ENCODE data around the gene TRIM9. TPM values are rescaled to one million over a fixed set of nuclear protein-coding genes. Genes with fewer than 3 reads are reported as not detected.

TRIM9 gene
- total RNA-seq, 2 donors from 2014 or later, result 1.2 to 1.3 TPM

GRCh38 chr14:51107801-51108200, 12.9 kb upstream of the TRIM9 start:
- H3K4me1 Mint-ChIP-seq, result no peaks in the 10 kb centered on the region
- H3K4me3 Mint-ChIP-seq, result no peak overlapping the region
- H3K27ac Mint-ChIP-seq, result no peak overlapping the region
- no peak for ATAC-seq (replicated peaks)
- H3K9me3 Mint-ChIP-seq, result no peaks in the 10 kb centered on the region
- peaks cover 24% of the 10 kb centered on the region for H3K27me3 Mint-ChIP-seq
- H3K36me3 Mint-ChIP-seq (ENCODE audit: low read depth), result no peaks in the 10 kb centered on the region

- Mint-ChIP-seq H3K4me3 (no peak overlapping the region), H3K27me3 (peaks cover 25% of the 10 kb centered on the region), H3K9me3 (no peaks in the 10 kb centered on the region), H3K36me3 (ENCODE audit: low read depth) (no peaks in the 10 kb centered on the region), H3K27ac (no peak overlapping the region), H3K4me1 (no peaks in the 10 kb centered on the region)
- ATAC-seq (replicated peaks), result no peak
These were observed 9.6 kb upstream of the TRIM9 start for GRCh38 chr14:51104467-51104866.

GRCh38 chr14:51097287-51097686, 2.4 kb upstream of the TRIM9 start:
- Mint-ChIP-seq H3K36me3 (ENCODE audit: low read depth) (no peaks in the 10 kb centered on the region), H3K27ac (no peak overlapping the region), H3K4me3 (no peak overlapping the region), H3K9me3 (no peaks in the 10 kb centered on the region), H3K4me1 (no peaks in the 10 kb centered on the region), H3K27me3 (peaks cover 31% of the 10 kb centered on the region)
- no peak for ATAC-seq (replicated peaks)

GRCh38 chr14:51096870-51097269, 2.0 kb upstream of the TRIM9 start:
- no peaks in the 10 kb centered on the region for H3K9me3 Mint-ChIP-seq
- no peak overlapping the region for H3K27ac Mint-ChIP-seq
- no peak overlapping the region for H3K4me3 Mint-ChIP-seq
- ATAC-seq (replicated peaks), result no peak
- H3K36me3 Mint-ChIP-seq (ENCODE audit: low read depth), result no peaks in the 10 kb centered on the region
- H3K4me1 Mint-ChIP-seq, result no peaks in the 10 kb centered on the region
- peaks cover 31% of the 10 kb centered on the region for H3K27me3 Mint-ChIP-seq

GRCh38 chr14:51095854-51096823, 1.2 kb upstream of the TRIM9 start:
- Mint-ChIP-seq H3K4me1 (no peaks in the 10 kb centered on the region), H3K27me3 (peaks cover 30% of the 10 kb centered on the region), H3K9me3 (no peaks in the 10 kb centered on the region), H3K36me3 (ENCODE audit: low read depth) (no peaks in the 10 kb centered on the region), H3K27ac (peak overlapping the region; percentile 38), H3K4me3 (peak overlapping the region; percentile 84)
- no peak for ATAC-seq (replicated peaks)

- H3K27ac Mint-ChIP-seq, result no peak overlapping the region
- H3K9me3 Mint-ChIP-seq, result no peaks in the 10 kb centered on the region
- H3K4me1 Mint-ChIP-seq, result no peaks in the 10 kb centered on the region
- H3K4me3 Mint-ChIP-seq, result peak overlapping the region; percentile 84
- peaks cover 22% of the 10 kb centered on the region for H3K27me3 Mint-ChIP-seq
- ATAC-seq (replicated peaks), result no peak
- H3K36me3 Mint-ChIP-seq (ENCODE audit: low read depth), result no peaks in the 10 kb centered on the region
These were observed 553 bp downstream of the TRIM9 start for GRCh38 chr14:51094282-51094821.

- Mint-ChIP-seq H3K4me3 (peak overlapping the region; percentile 84), H3K36me3 (ENCODE audit: low read depth) (no peaks in the 10 kb centered on the region), H3K4me1 (no peaks in the 10 kb centered on the region), H3K27me3 (peaks cover 16% of the 10 kb centered on the region), H3K27ac (no peak overlapping the region), H3K9me3 (no peaks in the 10 kb centered on the region)
- no peak for ATAC-seq (replicated peaks)
These were observed 1.3 kb downstream of the TRIM9 start for GRCh38 chr14:51093371-51094281.

GRCh38 chr14:51092965-51093364, 1.9 kb downstream of the TRIM9 start:
- no peaks in the 10 kb centered on the region for H3K36me3 Mint-ChIP-seq (ENCODE audit: low read depth)
- H3K27me3 Mint-ChIP-seq, result peaks cover 16% of the 10 kb centered on the region
- ATAC-seq (replicated peaks), result no peak
- H3K4me1 Mint-ChIP-seq, result no peaks in the 10 kb centered on the region
- peak overlapping the region; percentile 84 for H3K4me3 Mint-ChIP-seq
- H3K27ac Mint-ChIP-seq, result no peak overlapping the region
- H3K9me3 Mint-ChIP-seq, result no peaks in the 10 kb centered on the region

GRCh38 chr14:51089278-51089677, 5.6 kb downstream of the TRIM9 start:
- H3K4me1 Mint-ChIP-seq, result peaks cover 5% of the 10 kb centered on the region
- no peak overlapping the region for H3K4me3 Mint-ChIP-seq
- H3K36me3 Mint-ChIP-seq (ENCODE audit: low read depth), result no peaks in the 10 kb centered on the region

GRCh38 chr14:51087031-51087441, 7.9 kb downstream of the TRIM9 start:
- H3K4me1 Mint-ChIP-seq, result peaks cover 5% of the 10 kb centered on the region
- ATAC-seq (replicated peaks), result no peak
- no peaks in the 10 kb centered on the region for H3K36me3 Mint-ChIP-seq (ENCODE audit: low read depth)
- no peak overlapping the region for H3K27ac Mint-ChIP-seq
- H3K9me3 Mint-ChIP-seq, result no peaks in the 10 kb centered on the region
- H3K4me3 Mint-ChIP-seq, result no peak overlapping the region
- H3K27me3 Mint-ChIP-seq, result no peaks in the 10 kb centered on the region

More at GRCh38 chr14:51089278-51089677, 5.6 kb downstream of the TRIM9 start:
- ATAC-seq (replicated peaks), result no peak
- Mint-ChIP-seq H3K9me3 (no peaks in the 10 kb centered on the region), H3K27ac (no peak overlapping the region), H3K27me3 (peaks cover 8% of the 10 kb centered on the region)

GRCh38 chr14:51086044-51086443, 8.9 kb downstream of the TRIM9 start:
- Mint-ChIP-seq H3K27ac (no peak overlapping the region), H3K36me3 (ENCODE audit: low read depth) (no peaks in the 10 kb centered on the region), H3K27me3 (no peaks in the 10 kb centered on the region), H3K4me3 (no peak overlapping the region), H3K9me3 (no peaks in the 10 kb centered on the region), H3K4me1 (peaks cover 5% of the 10 kb centered on the region)
- no peak for ATAC-seq (replicated peaks)

- no peaks in the 10 kb centered on the region for H3K36me3 Mint-ChIP-seq (ENCODE audit: low read depth)
- H3K4me3 Mint-ChIP-seq, result no peak overlapping the region
- ATAC-seq (replicated peaks), result no peak
- H3K4me1 Mint-ChIP-seq, result peaks cover 5% of the 10 kb centered on the region
- no peaks in the 10 kb centered on the region for H3K27me3 Mint-ChIP-seq
- H3K27ac Mint-ChIP-seq, result no peak overlapping the region
- no peaks in the 10 kb centered on the region for H3K9me3 Mint-ChIP-seq
These were observed 9.9 kb downstream of the TRIM9 start for GRCh38 chr14:51084962-51085361.

GRCh38 chr14:51084507-51084906, 10.4 kb downstream of the TRIM9 start:
- no peak overlapping the region for H3K27ac Mint-ChIP-seq
- no peaks in the 10 kb centered on the region for H3K9me3 Mint-ChIP-seq
- no peaks in the 10 kb centered on the region for H3K36me3 Mint-ChIP-seq (ENCODE audit: low read depth)
- H3K4me3 Mint-ChIP-seq, result no peak overlapping the region
- no peak for ATAC-seq (replicated peaks)
- peaks cover 2% of the 10 kb centered on the region for H3K27me3 Mint-ChIP-seq
- H3K4me1 Mint-ChIP-seq, result peaks cover 5% of the 10 kb centered on the region

GRCh38 chr14:51082349-51082748, 12.6 kb downstream of the TRIM9 start:
- Mint-ChIP-seq H3K4me3 (no peak overlapping the region), H3K27ac (no peak overlapping the region), H3K27me3 (peaks cover 10% of the 10 kb centered on the region), H3K9me3 (no peaks in the 10 kb centered on the region), H3K4me1 (peaks cover 5% of the 10 kb centered on the region), H3K36me3 (ENCODE audit: low read depth) (no peaks in the 10 kb centered on the region)
- no peak for ATAC-seq (replicated peaks)

Data from activated T-helper 17 cell treated with anti-CD3 and anti-CD28 coated beads, Interleukin-2, amount 50 U/mL, for 72 hours (primary cell).